OCI-LY3 (cell line): ENCODE measurements around the gene FIS1.
"Not testable (repeated sequence)": the region's sequence is repeated elsewhere in the genome, so short reads cannot be mapped to it uniquely, and the experiment has no call there.

Experiments
- H2AFZ ChIP-seq: fragments of 200-600, 300-600 bp; shearing (Covaris generic); 2 replicates; pipeline ENCODE4 v1.6.0; 2014; ENCODE audit warnings: antibody characterized with exemption, low read depth, low read length
- H3K27ac ChIP-seq: fragments of 200-600, 300-600 bp; sonication (generic); 2 replicates; pipeline ENCODE4 v1.5.1; 2014; ENCODE audit warnings: mild to moderate bottlenecking, low read length, moderate library complexity, mixed read lengths
- H3K27me3 ChIP-seq: fragments of 200-600, 300-600 bp; sonication (generic); 2 replicates; pipeline ENCODE4 v1.6.1; 2014; ENCODE audit warnings: low read depth, low read length, mixed read lengths
- H3K36me3 ChIP-seq: fragments of 200-600, 300-600 bp; sonication (generic); replicated peaks from 2 replicates; pipeline ENCODE3; 2014; ENCODE audit warnings: low read depth, low read length, mixed read lengths
- H3K4me1 ChIP-seq: fragments of 300-600, 200-600 bp; sonication (generic); 2 replicates; pipeline ENCODE4 v1.6.1; 2014; ENCODE audit warnings: low read length, mixed read lengths
- H3K4me2 ChIP-seq: fragments of 200-600, 300-600 bp; sonication (generic); 2 replicates; pipeline ENCODE4 v1.6.1; 2014; ENCODE audit warnings: low read length, mixed read lengths
- H3K4me3 ChIP-seq: fragments of 300-600, 200-600 bp; sonication (generic); 2 replicates; pipeline ENCODE4 v1.5.1; 2014; ENCODE audit warnings: antibody characterized with exemption, mild to moderate bottlenecking, low read length, moderate library complexity
- H3K79me2 ChIP-seq: fragments of 300-600, 200-600 bp; shearing (Covaris generic); 2 replicates; pipeline ENCODE4 v1.6.1; 2014; ENCODE audit warnings: mild to moderate bottlenecking, low read length, mixed read lengths
- H3K9ac ChIP-seq: fragments of 300-600, 200-600 bp; shearing (Covaris generic); 2 replicates; pipeline ENCODE4 v1.6.0; 2014; ENCODE audit warnings: mild to moderate bottlenecking, low read length, moderate library complexity
- H3K9me3 ChIP-seq: fragments of 200-600, 300-600 bp; shearing (Covaris generic); 2 replicates; pipeline ENCODE4 v1.6.1; 2014; ENCODE audit warnings: low read length, mixed read lengths; ENCODE audit not compliant: insufficient read depth
- H4K20me1 ChIP-seq: fragments of 200-600, 300-600 bp; sonication (generic); 2 replicates; pipeline ENCODE4 v1.6.1; 2016; ENCODE audit warnings: low read length, mixed read lengths; ENCODE audit not compliant: insufficient read depth
- EZH2phosphoT487 ChIP-seq: fragments of 200-600 bp; shearing (Covaris generic); IDR thresholded peaks from 2 replicates; pipeline ENCODE4 v1.6.1; 2018; ENCODE audit warnings: antibody characterized with exemption, mixed run types, low read depth
- TF ChIP-seq, protein P1 (sequence below): fragments of 200-600, 300-600 bp; sonication (generic); IDR thresholded peaks from 2 replicates; pipeline ENCODE4 v1.5.1; 2014; ENCODE audit warnings: antibody characterized with exemption, low read length, low read depth

FIS1 gene

DNA sequence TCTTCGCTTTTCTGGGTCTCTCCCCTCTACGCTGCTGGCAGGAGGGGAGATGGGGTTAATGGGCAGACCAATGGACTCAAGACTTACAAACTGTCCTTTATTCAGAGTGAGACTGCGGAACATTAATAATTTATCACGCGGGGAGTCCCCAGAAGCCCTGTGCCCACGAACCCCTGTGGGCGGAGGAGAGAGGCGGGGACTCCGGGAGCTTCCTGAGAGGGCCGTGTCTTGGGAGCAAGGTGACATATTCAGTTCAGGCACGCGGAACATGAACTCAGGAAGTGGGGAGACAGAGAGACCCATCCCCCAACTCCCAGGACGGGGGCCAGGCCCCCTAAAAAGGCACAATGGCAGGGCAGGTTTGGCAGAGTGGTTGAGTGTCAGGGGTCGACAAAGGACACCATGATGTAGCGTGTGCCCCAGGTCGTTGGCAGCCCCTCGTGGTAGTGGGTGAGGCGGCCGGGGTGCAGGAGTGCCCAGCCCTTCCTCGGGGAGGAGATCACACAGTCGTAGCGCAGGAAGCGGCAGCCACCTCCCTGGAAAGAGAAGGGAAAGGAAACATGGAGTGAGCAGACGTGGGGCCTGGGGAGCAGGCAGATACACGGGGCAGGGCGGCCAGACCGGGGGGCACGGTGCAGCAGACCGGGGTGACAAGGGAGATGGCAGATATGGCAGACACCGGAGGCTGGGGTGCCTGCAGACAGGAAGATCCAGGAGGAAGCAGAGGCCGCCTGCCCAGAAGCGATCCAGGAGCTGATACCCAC lies 38.8 kb downstream of the FIS1 start:
- Histone ChIP-seq H3K4me3 (no peak overlapping the region), H3K27ac (no peak overlapping the region), H2AFZ (no peak overlapping the region), H3K79me2 (no peaks in the 10 kb centered on the region), H3K4me1 (no peaks in the 10 kb centered on the region), H3K27me3 (no peaks in the 10 kb centered on the region), H4K20me1 (no peaks in the 10 kb centered on the region), H3K9me3 (no peaks in the 10 kb centered on the region), H3K9ac (no peak overlapping the region), H3K4me2 (no peak overlapping the region), H3K36me3 (no peaks in the 10 kb centered on the region)
- TF ChIP-seq, protein P1, sequence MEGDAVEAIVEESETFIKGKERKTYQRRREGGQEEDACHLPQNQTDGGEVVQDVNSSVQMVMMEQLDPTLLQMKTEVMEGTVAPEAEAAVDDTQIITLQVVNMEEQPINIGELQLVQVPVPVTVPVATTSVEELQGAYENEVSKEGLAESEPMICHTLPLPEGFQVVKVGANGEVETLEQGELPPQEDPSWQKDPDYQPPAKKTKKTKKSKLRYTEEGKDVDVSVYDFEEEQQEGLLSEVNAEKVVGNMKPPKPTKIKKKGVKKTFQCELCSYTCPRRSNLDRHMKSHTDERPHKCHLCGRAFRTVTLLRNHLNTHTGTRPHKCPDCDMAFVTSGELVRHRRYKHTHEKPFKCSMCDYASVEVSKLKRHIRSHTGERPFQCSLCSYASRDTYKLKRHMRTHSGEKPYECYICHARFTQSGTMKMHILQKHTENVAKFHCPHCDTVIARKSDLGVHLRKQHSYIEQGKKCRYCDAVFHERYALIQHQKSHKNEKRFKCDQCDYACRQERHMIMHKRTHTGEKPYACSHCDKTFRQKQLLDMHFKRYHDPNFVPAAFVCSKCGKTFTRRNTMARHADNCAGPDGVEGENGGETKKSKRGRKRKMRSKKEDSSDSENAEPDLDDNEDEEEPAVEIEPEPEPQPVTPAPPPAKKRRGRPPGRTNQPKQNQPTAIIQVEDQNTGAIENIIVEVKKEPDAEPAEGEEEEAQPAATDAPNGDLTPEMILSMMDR = no peak
- TF ChIP-seq EZH2phosphoT487 = no peak

DNA sequence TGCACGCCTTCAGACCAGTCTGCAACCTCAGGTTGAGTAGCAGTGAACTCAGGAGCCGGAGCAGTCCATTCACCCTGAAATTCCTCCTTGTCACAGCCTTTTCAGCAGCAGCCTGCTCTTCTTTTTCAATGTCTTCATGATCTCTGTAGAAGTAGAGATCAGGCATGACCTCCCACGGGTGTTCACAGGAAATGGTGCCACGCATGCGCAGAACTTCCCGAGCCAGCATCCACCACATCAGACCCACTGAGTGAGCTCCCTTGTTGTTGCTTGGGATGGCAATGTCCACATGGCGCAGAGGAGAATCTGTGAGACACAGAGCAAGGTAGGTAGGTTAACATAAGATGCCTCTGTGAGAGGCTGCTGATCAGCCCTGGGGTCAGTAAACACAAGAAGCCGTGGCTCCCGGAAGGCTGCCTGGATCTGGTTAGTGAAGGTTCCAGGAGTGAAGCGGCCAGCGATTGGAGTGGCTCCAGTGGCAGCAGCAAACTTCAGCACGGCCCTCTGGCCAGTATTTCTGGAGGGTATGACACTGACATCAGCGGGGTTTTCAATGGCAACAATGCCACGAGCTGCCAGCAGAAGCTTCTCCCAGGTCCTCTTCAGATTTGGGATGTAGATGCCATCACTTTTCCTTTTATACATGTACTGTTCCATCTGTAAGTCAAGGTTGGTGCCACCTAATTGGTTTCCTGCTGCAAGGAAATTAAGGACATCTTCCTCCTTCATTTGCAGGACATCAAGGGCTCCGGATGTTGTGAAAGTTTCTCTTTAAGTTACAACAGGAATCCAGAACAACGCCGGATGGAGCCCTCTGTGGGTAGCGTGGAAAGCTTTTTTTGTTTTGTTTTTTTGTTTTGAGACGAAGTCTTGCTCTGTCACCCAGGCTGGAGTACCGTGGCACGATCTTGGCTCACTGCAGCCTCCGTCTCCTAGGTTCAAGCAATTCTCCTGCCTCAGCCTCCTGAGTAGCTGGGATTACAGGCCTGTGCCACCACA lies 40.8 kb downstream of the FIS1 start:
- not testable (repeated sequence) for H2AFZ ChIP-seq

DNA sequence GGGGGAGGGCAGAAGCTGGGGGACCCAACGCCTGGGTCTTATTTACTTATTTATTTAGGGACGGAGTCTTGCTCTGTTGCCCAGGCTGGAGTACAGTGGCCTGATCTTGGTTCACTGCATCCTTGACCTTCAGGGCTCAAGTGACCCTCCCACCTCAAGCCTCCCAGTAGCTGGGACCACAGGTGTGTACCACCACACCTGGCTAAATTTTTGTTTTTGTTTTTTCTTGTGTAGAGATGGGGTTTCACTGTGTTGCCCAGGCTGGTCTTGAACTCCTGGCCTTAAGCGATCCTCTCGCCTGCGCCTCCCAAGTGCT lies 42.3 kb downstream of the FIS1 start:
- H2AFZ ChIP-seq = no peak overlapping the region
- H3K4me3 ChIP-seq = no peak overlapping the region
- no peaks in the 10 kb centered on the region for H3K79me2 ChIP-seq
- H3K4me1 ChIP-seq = no peaks in the 10 kb centered on the region
- no peaks in the 10 kb centered on the region for H3K27me3 ChIP-seq
- H3K36me3 ChIP-seq = no peaks in the 10 kb centered on the region
- no peaks in the 10 kb centered on the region for H3K9me3 ChIP-seq
- no peak for TF ChIP-seq EZH2phosphoT487
- TF ChIP-seq, protein P1 = no peak
- H4K20me1 ChIP-seq = no peaks in the 10 kb centered on the region
- no peak overlapping the region for H3K9ac ChIP-seq
- no peak overlapping the region for H3K27ac ChIP-seq
- H3K4me2 ChIP-seq = no peak overlapping the region

More for the DNA sequence above, 40.8 kb downstream of the FIS1 start:
- not testable (repeated sequence) for H3K27ac ChIP-seq, H3K27me3 ChIP-seq, H3K4me3 ChIP-seq, H3K36me3 ChIP-seq, H3K79me2 ChIP-seq, H4K20me1 ChIP-seq, H3K9ac ChIP-seq, H3K9me3 ChIP-seq, H3K4me1 ChIP-seq, H3K4me2 ChIP-seq

DNA sequence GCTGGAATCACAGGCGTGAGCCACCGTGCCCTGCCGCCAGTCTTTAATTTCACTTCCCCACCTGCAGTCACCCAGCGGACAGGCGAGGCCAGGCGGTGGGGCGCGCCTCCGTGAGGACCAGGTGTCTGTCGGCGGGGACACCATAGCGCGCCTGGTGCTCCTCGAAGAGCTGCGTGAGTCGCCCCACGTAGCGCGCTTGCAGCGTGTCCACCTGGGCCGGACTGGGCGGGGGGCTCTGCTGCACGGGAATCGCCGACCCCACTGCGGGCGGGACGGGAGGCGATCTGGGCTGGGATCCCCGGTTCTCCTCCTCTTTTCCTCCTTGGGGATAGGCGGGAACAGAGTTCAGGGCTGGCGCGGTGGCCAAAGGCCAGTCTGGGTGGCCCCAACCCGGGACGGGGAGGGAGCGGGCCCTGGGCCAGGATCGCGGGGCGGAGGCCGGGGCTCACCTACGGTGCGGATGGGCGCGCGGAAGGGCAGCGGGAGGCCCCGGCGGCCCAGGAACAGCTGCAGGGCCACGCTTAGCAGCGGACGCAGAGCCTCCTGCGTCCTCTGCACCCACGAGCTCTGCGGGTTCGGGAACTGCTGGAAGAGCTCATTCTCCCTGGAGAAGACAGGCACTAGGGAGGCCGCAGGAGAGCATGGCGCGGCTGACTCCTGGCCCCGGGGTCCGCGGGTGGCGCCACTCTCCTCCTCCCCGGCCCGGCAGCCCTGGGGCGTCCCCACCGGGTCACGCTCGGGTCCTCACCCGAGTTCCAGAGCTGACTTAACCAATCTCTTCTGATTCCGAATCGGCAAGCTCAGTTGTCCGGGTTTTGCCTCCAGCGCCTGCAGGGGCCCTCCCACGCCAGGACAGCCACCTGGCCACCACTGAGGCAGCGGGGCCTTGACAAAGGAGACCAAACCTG lies 42.9 kb downstream of the FIS1 start:
- Histone ChIP-seq H2AFZ (no peak overlapping the region), H3K4me3 (no peak overlapping the region), H3K27me3 (no peaks in the 10 kb centered on the region), H3K9me3 (no peaks in the 10 kb centered on the region), H3K9ac (no peak overlapping the region), H3K4me1 (no peaks in the 10 kb centered on the region), H3K27ac (no peak overlapping the region), H3K4me2 (no peak overlapping the region), H3K79me2 (no peaks in the 10 kb centered on the region), H4K20me1 (no peaks in the 10 kb centered on the region), H3K36me3 (no peaks in the 10 kb centered on the region)
- TF ChIP-seq EZH2phosphoT487 = no peak
- TF ChIP-seq, protein P1 = no peak
